Naive thymus-derived CD8-positive, alpha-beta T cell (primary cell): ENCODE results near the gene HADHB. TPM values are rescaled to one million over a fixed set of nuclear protein-coding genes. Genes with fewer than 3 reads are reported as not detected.

ENCODE experiments used
- polyA plus RNA-seq, 3 donors: library from polyadenylated mRNA; unstranded; fragments of 300-500 nt; fragmentation: Illumina TruSeq; gene quantifications; one replicate each; pipeline ENCODE4 v1.2.3, GENCODE V29; 2021
- total RNA-seq, 8 experiments: library from RNA in 2 of 8; stranded (reverse) in 2 of 8; gene quantifications; one replicate each; pipeline ENCODE4 v1.2.3 and lab custom pipeline; 2021 to 2026

Gene HADHB
- total and polyA plus RNA-seq, 5 experiments from 2014 or later, result 58.0 to 93.9 (median 80.2) TPM

Other genes with a start within 250 kb of the HADHB start
- gene RAB10, start 210.9 kb upstream of the HADHB start, total RNA-seq, result 10 to 100 TPM; 62.6 to 72.0 TPM
- 10 to 100 TPM; 64.0 to 80.5 (median 66.6) TPM for gene RAB10, start 210.9 kb upstream of the HADHB start, polyA plus RNA-seq
- 1 to 10 TPM; 4.3 to 5.9 TPM for gene GAREM2, start 71.9 kb upstream of the HADHB start, total RNA-seq
- 1 to 10 TPM in 2 of 3 donors, under 1 TPM in 1; 0.74 to 2.6 (median 1.5) TPM for gene GAREM2, start 71.9 kb upstream of the HADHB start, polyA plus RNA-seq
- 10 to 100 TPM; 98.9 to 99.7 TPM for gene HADHA, start 307 bp upstream of the HADHB start, total RNA-seq
- 100 to 1,000 TPM; 107 to 147 (median 118) TPM for gene HADHA, start 307 bp upstream of the HADHB start, polyA plus RNA-seq
- gene SELENOI, start 101.2 kb downstream of the HADHB start, total RNA-seq, result 10 to 100 TPM; 20.7 to 21.5 TPM
- 1 to 10 TPM; 2.6 to 4.6 (median 4.0) TPM for gene SELENOI, start 101.2 kb downstream of the HADHB start, polyA plus RNA-seq
- 1 to 10 TPM; 1.5 TPM for gene ADGRF3, start 101.8 kb downstream of the HADHB start, total RNA-seq
- gene ADGRF3, start 101.8 kb downstream of the HADHB start, polyA plus RNA-seq, result 1 to 10 TPM in 1 of 3 donors, under 1 TPM in 2; 0.09 to 1.2 (median 0.13) TPM
- gene DRC1, start 157.0 kb downstream of the HADHB start, total RNA-seq, result not detected
- gene DRC1, start 157.0 kb downstream of the HADHB start, polyA plus RNA-seq, result not detected
- under 1 TPM; 0.08 to 0.14 TPM for gene OTOF, start 233.2 kb downstream of the HADHB start, total RNA-seq
- under 1 TPM in 2 of 3 donors, not detected in 1; 0.09 to 0.23 TPM for gene OTOF, start 233.2 kb downstream of the HADHB start, polyA plus RNA-seq